ENCODE results near the gene PCARE.

DNA sequence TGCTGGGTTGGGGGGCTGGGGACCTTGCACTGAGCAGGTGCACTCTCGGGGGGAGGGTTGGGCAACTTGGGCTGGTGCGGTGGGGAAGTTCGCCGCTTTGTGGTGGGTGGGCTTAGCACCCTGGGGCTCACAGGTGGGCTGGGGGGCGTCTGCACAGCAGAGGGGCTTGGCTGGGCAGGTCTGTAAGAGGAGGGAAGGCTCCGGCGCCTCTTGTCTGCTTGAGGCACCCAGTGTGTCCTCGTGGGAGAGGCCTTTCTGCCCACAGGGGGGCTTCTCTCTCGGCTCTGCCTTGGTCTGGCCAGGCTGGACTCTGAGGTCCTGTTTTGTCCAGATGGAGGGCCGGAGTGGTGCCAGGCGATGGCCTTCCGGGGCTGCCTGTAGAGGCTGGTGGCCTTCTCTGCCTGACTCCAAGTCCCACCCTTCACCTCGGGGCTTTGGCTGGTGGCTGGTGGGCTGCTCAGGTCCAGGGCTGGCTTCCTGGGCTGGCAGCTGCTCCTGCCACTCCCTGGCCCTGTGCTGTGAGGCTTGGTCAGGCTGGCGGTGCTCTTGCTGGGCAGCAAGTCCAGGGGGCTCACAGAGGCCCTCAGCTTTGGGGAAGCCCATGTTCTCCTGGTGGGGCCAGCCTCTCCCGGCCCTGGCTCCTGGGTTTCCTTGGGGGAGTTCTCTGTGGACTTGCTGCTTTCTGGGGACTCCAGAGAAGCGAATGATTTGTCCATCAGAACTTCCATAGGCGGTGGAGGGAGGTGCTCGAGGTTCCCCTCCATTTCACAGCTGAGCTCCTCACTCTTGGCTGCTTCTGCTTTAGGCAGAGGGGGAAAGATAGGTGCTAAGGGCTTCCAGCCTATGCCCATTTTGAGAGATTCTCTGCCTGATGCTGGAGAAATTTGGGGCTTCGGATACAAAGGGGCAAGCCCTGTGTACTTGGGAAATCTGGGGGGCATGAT lies 3.0 kb downstream of the PCARE start:
- no peak for TF ChIP-seq CTCF (IDR thresholded peaks at IDR 0.05)
- no peak for TF ChIP-seq POLR2AphosphoS5 (IDR thresholded peaks at IDR 0.05; ENCODE audit: low read depth, low read length)
